Activated T-cell treated with anti-CD3 and anti-CD28 coated beads, Interleukin-2, amount 50 U/mL, for 72 hours (primary cell): ENCODE data around the gene ANAPC5. TPM values are rescaled to one million over a fixed set of nuclear protein-coding genes. Genes with fewer than 3 reads are reported as not detected.
"Not testable (repeated sequence)": the region's sequence is repeated elsewhere in the genome, so short reads cannot be mapped to it uniquely, and the experiment has no call there.

Source experiments
- ATAC-seq, 2 donors: fragments of 150-1000 bp; cut with Tn5 transposase; replicated peaks in 1 of 2; 2 replicates each; pipeline ENCODE4 v1.10.0; 2021; ENCODE audit warnings: moderate library complexity in 2 of 2, mild to moderate bottlenecking in 1 of 2
- DNase-seq, 2 donors: peaks; one replicate each; pipeline ENCODE4 v3.0.0; 2021 to 2022; ENCODE audit warnings: mixed read lengths in 1 of 2
- H3K27ac Mint-ChIP-seq: one replicate; pipeline ENCODE4 v1.8.0; 2022; ENCODE audit warnings: mild to moderate bottlenecking, moderate library complexity, mixed read lengths
- H3K27me3 Mint-ChIP-seq: one replicate; pipeline ENCODE4 v1.8.0; 2022; ENCODE audit warnings: low read depth, mixed read lengths
- H3K36me3 Mint-ChIP-seq, 2 donors: one replicate each; pipeline ENCODE4 v1.8.0; 2022; ENCODE audit warnings: mixed read lengths in 2 of 2, mild to moderate bottlenecking in 1 of 2; ENCODE audit not compliant: insufficient read depth in 2 of 2
- H3K4me1 Mint-ChIP-seq: one replicate; pipeline ENCODE4 v1.8.0; 2022; ENCODE audit warnings: low read depth, mixed read lengths
- H3K4me3 Mint-ChIP-seq, 2 donors: one replicate each; pipeline ENCODE4 v1.8.0; 2022; ENCODE audit warnings: mild to moderate bottlenecking in 2 of 2, mixed read lengths in 2 of 2, moderate library complexity in 2 of 2
- H3K9me3 Mint-ChIP-seq, 2 donors: one replicate each; pipeline ENCODE4 v1.8.0; 2022; ENCODE audit warnings: mixed read lengths in 2 of 2
- total RNA-seq, 2 donors: library from RNA; stranded (reverse); gene quantifications; one replicate each; pipeline ENCODE4 v1.2.3, GENCODE V29; 2022

The ANAPC5 gene
- total RNA-seq, 2 donors from 2014 or later: 101 to 102 TPM

DNA sequence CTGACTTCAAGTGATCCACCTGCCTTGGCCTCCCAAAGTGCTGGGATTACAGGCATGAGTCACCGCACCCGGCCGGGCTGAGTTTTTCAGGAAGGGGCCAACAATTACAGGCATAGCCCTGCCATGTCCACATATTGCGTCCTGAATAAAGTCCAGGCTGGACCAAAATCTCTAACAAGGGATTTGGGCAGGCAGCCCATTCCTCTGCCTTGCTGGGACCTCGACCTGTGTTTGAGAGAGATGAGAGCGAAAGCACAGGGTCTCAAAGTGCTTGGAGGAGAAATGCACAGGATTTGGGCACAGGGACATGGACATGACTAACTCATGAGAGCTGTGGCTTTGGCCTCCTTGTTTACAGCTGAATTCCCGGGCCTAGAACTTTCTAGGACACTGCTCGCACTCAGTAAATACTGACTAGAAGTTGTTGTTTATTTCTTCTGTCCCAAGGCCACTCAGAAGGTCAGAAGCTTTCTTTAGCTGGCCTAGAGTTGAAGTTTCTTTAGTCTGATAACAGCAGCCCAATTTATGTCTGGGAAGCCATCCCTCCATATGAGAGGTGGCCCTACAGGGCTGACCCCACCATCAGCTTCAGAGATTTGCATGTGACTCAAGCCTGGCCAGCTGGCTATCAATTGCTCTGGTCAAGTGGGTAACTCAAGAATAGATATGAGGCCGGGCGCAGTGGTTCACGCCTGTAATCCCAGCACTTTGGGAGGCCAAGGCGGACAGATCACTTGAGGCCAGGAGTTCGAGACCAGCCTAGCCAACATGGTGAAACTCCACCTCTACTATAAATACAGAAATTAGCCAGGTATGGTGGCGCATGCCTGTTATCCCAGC is 67.4 kb downstream of the ANAPC5 start:
- Mint-ChIP-seq H3K9me3 (no peaks in the 10 kb centered on the region), H3K4me1 (no peaks in the 10 kb centered on the region), H3K4me3 (no peak overlapping the region), H3K27me3 (no peaks in the 10 kb centered on the region), H3K36me3 (peaks cover 0 to 3% of the 10 kb centered on the region in 2 donors), H3K27ac (no peak overlapping the region)
- no peak for ATAC-seq
- DNase-seq: no peak

DNA sequence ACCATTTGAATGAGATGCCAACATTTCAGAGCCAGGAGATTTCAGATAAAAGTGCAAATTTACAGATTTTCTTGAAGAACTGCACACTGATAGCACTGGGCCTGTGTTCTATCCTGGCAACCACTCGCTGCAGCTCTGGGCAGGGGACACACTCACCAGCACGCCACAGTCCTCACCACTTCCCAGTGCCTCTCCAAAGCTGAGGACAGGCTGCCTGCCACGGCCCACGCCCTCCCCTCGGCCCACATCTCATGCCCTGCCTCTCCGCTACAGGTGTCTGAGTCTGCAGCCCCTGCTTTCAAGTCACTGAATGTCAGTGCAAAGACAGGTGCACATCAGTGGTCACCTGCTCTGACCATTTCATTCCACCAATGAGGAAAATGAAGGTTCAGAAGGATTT is 68.4 kb downstream of the ANAPC5 start:
- no peak overlapping the region for H3K4me3 Mint-ChIP-seq
- no peaks in the 10 kb centered on the region for H3K27me3 Mint-ChIP-seq
- H3K4me1 Mint-ChIP-seq: no peaks in the 10 kb centered on the region

DNA sequence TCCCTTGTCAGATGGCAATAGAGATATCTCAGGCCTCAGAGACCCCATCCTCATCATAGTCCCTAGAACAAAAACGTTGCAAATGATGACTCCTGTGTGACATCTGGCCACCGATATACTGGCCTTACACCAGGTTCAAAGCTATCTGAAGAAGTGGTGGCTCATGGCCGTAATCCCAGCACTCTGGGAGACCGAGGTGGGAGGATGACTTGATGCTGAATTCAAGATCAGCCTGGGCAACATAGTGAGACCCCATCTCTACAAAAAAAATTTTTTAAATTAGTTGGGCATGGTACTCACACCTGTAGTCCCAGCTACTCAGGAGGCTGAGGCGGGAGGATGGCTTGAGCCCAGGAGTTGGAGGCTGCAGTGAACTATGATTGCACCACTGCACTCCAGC is 68.8 kb downstream of the ANAPC5 start:
- H3K27me3 Mint-ChIP-seq: no peaks in the 10 kb centered on the region
- no peak for ATAC-seq
- no peaks in the 10 kb centered on the region for H3K4me1 Mint-ChIP-seq
- no peak overlapping the region for H3K4me3 Mint-ChIP-seq
- no peaks in the 10 kb centered on the region for H3K9me3 Mint-ChIP-seq
- peaks cover 0 to 3% of the 10 kb centered on the region in 2 donors for H3K36me3 Mint-ChIP-seq
- no peak for DNase-seq
- H3K27ac Mint-ChIP-seq: no peak overlapping the region

More for the DNA sequence above, 68.4 kb downstream of the ANAPC5 start:
- H3K27ac Mint-ChIP-seq: no peak overlapping the region
- DNase-seq (no peak), ATAC-seq (no peak)
- peaks cover 0 to 3% of the 10 kb centered on the region in 2 donors for H3K36me3 Mint-ChIP-seq
- no peaks in the 10 kb centered on the region for H3K9me3 Mint-ChIP-seq

DNA sequence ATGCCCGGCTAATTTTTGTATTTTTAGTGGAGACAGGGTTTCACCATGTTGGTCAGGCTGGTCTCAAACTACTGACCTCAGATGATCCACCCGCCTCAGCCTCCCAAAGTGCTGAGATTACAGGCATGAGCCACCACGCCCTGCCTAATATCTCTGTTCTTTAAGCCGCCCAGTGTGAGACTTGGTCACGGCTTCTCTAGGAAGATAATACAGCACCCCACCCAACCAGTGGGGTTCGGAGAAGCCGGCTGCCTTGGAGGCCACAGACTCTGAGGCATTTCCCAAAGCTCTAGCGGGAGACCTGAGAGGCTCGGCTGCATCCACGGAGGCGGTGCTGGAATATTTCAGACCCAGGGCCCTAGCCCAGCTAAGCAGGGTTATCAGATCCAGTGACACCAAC is 69.3 kb downstream of the ANAPC5 start:
- H3K27ac Mint-ChIP-seq, H3K27me3 Mint-ChIP-seq, H3K36me3 Mint-ChIP-seq, ATAC-seq, H3K4me3 Mint-ChIP-seq, H3K9me3 Mint-ChIP-seq, H3K4me1 Mint-ChIP-seq, DNase-seq: not testable (repeated sequence)

DNA sequence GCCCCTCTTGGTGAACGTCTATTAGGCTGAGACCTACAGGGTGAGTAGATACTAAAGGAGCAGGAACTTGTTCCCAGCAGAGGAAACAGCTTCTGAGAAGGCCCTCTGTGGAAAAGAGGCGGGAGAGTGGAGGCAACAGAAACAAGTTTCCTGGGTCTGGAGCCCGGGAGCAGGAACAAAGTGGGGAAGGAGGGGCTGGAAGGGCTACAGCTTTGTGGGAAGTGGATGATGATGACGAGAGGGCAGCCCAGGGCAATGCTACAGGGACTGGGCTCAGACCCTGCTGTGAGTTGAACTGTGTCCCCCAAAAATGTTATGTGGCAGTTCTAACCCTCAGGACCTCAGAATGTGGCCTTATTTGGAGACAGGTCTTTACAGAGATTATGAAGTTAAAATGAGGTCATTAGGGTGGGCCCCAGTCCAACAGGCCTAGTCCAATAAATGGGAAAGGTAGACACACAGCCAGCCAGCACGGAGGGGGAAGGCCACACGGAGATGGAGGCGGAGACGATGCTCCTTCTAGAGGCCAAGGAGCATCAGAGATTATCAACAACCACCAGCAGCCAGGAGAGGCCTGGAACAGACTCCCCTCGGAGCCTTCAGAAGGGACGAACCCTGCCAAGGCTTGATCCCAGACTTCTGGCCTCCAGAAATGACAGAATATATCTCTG is 70.0 kb downstream of the ANAPC5 start:
- no peak for DNase-seq
- H3K27me3 Mint-ChIP-seq: no peaks in the 10 kb centered on the region
- no peak for ATAC-seq
- H3K36me3 Mint-ChIP-seq: peaks cover 0 to 4% of the 10 kb centered on the region in 2 donors
- H3K27ac Mint-ChIP-seq: no peak overlapping the region
- H3K4me3 Mint-ChIP-seq: no peak overlapping the region
- peaks cover 5% of the 10 kb centered on the region for H3K4me1 Mint-ChIP-seq
- no peaks in the 10 kb centered on the region for H3K9me3 Mint-ChIP-seq

DNA sequence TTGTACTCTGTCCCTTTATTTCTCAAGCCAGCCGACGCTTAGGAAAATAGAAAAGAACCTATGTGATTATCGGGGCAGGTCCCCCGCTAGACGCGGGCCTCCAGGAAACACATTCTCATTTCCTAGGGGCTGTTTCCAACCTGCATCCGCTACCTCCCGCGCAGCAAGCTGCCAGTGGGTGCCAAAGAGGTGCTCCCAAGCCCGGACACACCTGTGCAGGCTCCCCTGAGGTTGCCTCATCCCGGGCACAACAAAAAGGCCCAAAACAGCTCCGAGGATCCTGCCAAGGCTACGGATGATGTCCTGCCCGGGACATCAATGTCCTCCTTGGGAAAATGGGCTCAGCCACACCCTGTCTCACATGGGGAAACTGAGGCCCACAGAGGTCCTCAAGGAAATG is 71.1 kb downstream of the ANAPC5 start:
- H3K27ac Mint-ChIP-seq: not testable (repeated sequence)

DNA sequence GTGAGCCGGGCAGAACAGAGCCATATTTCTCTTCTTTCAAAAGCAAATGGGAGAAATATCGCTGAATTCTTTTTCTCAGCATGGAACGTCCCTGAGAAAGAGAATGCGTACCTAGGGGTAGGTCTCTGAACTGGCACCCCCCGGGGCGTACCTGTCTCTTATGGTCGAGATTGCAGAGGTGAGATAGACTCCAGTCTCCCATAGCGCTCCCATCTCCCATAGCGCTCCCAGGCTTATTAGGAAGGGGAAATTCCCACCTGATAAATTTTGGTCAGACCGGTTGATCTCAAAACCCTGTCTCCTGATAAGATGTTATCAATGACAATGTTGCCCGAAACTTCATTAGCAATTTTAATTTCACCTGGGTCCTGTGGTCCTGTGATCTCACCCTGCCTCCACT is 71.7 kb downstream of the ANAPC5 start:
- H3K4me1 Mint-ChIP-seq, H3K4me3 Mint-ChIP-seq, H3K9me3 Mint-ChIP-seq, H3K27me3 Mint-ChIP-seq, ATAC-seq, DNase-seq, H3K27ac Mint-ChIP-seq, H3K36me3 Mint-ChIP-seq: not testable (repeated sequence)

More for the DNA sequence above, 71.1 kb downstream of the ANAPC5 start:
- not testable (repeated sequence) for ATAC-seq, H3K27me3 Mint-ChIP-seq, H3K9me3 Mint-ChIP-seq, H3K4me1 Mint-ChIP-seq, DNase-seq, H3K36me3 Mint-ChIP-seq, H3K4me3 Mint-ChIP-seq

DNA sequence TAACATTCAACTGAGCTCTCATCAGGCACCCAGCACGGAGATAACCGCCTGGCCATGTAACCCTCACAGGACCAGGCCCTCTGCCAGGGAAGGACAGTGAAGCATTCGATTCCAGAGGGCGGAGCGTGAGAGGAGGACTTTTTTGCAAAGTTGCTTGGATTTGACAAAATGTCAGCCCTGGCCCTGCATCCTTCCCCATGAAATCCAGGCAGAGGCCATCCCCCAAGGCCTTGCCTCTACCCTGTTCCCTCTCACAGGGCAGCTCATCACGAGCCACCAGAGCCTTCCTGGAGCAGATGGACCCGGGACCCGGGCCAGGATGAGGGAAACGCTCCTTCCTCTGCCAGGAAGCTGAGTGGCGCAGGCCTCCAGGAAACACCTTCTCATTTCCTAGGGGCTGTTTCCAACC is 72.7 kb downstream of the ANAPC5 start:
- DNase-seq (no peak), ATAC-seq (no peak)
- H3K4me1 Mint-ChIP-seq: peaks cover 9% of the 10 kb centered on the region
- H3K36me3 Mint-ChIP-seq: peaks cover 0 to 6% of the 10 kb centered on the region in 2 donors
- no peak overlapping the region for H3K27ac Mint-ChIP-seq
- no peaks in the 10 kb centered on the region for H3K27me3 Mint-ChIP-seq
- H3K4me3 Mint-ChIP-seq: no peak overlapping the region
- no peaks in the 10 kb centered on the region for H3K9me3 Mint-ChIP-seq

DNA sequence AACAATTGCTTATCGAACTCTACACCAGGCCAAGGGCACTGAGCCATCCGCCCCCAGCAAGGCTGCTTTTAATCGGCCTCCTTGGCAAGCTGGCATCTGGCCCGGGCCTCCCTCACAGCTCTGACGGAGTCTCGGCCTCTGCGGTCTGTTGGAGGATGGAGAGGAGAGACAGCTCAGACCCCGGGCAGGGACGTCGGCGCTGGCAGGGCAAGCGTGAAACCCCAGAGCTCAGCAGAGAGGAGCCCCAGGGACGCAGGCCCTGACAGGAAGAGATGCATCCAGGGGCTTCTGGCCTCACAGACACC is 73.2 kb downstream of the ANAPC5 start:
- no peak overlapping the region for H3K4me3 Mint-ChIP-seq
- no peaks in the 10 kb centered on the region for H3K9me3 Mint-ChIP-seq
- ATAC-seq (no peak), DNase-seq (no peak)
- peaks cover 0 to 4% of the 10 kb centered on the region in 2 donors for H3K36me3 Mint-ChIP-seq
- peaks cover 9% of the 10 kb centered on the region for H3K4me1 Mint-ChIP-seq
- H3K27ac Mint-ChIP-seq: no peak overlapping the region
- no peaks in the 10 kb centered on the region for H3K27me3 Mint-ChIP-seq

DNA sequence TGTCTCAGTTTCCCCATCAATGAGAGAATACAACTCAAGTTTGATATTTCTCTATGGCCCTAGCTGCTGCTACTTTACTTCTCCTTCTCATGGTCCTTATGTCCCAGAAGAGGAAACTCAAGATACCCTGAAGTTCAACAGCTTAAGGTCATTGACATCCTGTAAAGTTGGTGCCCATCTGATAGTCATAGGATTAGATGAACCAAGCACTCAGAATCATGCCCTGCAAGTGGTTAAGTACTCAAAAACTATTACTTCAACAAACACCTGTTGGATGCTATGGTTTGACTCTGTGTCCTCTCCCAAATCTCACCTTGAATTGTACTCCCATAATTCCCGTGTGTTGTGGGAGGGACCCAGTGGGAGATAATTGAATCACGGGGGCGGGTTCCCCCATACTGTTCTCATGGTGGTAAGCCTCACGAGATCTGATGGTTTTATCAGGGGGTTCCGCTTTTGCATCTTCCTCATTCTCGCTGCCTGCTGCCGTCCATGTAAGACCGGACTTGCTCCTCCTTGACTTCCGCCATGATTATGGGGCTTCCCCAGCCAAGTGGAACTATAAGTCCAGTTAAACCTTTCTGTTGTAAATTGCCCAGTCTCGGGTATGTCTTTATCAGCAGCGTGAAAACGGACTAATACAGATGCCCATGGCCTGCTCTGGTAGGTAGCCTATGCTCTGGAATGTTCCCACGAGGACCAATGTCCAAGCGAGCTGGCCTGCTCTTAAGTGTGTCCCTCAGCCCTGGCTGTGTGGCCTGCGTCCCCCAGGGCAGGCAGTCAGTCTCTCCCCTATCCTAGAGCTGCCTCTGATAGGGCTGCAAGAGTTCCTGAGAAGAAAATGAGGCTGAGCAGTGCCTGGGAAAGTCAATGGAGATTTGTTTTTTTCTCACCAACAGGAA is 73.8 kb downstream of the ANAPC5 start:
- DNase-seq: no peak
- Mint-ChIP-seq H3K9me3 (no peaks in the 10 kb centered on the region), H3K27ac (no peak overlapping the region), H3K27me3 (no peaks in the 10 kb centered on the region), H3K4me3 (no peak overlapping the region), H3K4me1 (peaks cover 9% of the 10 kb centered on the region), H3K36me3 (peaks cover 0 to 6% of the 10 kb centered on the region in 2 donors)
- ATAC-seq: no peak

DNA sequence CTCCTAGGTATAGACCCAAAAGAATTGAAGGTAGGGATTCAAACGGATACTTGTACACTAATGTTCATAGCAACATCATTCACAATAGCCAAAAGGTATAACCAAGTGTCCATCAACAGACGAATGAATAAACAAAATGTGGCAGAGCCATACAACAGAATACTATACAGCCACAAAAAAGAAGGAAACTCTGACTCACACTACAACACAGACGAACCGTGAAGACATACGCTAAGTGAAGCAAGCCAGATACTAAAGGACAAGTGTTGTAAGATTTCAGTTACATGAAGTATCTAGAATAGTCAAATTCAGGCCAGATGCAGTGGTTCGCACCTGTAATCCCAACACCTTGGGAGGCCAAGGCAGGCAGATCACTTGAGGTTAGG is 74.8 kb downstream of the ANAPC5 start:
- H3K4me3 Mint-ChIP-seq: no peak overlapping the region
- H3K27me3 Mint-ChIP-seq: no peaks in the 10 kb centered on the region
- H3K36me3 Mint-ChIP-seq: peaks cover 0 to 7% of the 10 kb centered on the region in 2 donors
- H3K27ac Mint-ChIP-seq: no peak overlapping the region
- H3K9me3 Mint-ChIP-seq: no peaks in the 10 kb centered on the region
- DNase-seq (no peak), ATAC-seq (peak in 1 of 2 donors; percentile 33)
- H3K4me1 Mint-ChIP-seq: peaks cover 9% of the 10 kb centered on the region

DNA sequence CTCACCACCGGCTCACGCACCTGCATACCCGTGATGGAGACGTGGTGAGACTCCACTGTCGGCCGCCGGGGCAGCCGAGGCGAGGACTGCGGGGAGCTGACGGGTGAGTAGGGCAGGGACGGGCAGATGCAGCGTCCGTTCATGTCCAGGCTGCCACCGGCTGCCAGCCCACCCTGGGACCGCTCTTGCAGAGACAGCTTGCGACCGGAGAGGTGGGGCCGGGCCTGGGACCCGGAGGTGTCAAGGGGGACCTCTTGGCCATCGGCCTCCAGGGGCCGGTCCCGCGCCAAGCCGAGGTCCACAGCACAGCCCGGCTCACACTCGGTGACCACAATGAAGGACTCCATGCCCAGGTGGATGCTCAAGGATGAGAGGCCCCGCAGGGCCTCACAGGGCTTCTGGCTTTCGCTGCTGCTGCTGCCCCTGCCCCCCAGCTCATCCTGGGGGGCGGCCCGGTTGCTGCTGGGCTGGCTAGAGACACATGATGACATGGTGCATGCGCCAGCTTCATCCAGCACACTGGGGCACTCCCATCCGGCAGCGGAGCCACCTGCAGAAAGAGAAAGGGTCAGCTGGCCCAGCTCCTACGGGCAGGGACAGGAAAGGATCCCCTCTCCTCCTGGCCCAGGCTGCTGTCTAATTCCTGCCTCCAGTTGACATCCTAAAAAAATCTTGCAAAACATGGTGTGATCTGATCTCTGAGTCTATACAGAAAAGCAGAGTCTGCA is 78.0 kb downstream of the ANAPC5 start:
- no peaks in the 10 kb centered on the region for H3K9me3 Mint-ChIP-seq
- no peak overlapping the region for H3K27ac Mint-ChIP-seq
- ATAC-seq: no peak
- no peak for DNase-seq
- H3K27me3 Mint-ChIP-seq: no peaks in the 10 kb centered on the region
- H3K4me1 Mint-ChIP-seq: peaks cover 9% of the 10 kb centered on the region
- H3K4me3 Mint-ChIP-seq: no peak overlapping the region
- peaks cover 2 to 18% of the 10 kb centered on the region in 2 donors for H3K36me3 Mint-ChIP-seq
